NCI-H146 treated with DMSO at 0.1 percent for 48 hours (cell line): ENCODE data around the gene NRBF2.
"Not testable (repeated sequence)": the region's sequence is repeated elsewhere in the genome, so short reads cannot be mapped to it uniquely, and the experiment has no call there.

ENCODE experiments used
- DNase-seq: peaks from one replicate; lab custom pipeline; 2025; ENCODE audit not compliant: unreplicated experiment; lab: John Stamatoyannopoulos, UW

The NRBF2 gene

DNA sequence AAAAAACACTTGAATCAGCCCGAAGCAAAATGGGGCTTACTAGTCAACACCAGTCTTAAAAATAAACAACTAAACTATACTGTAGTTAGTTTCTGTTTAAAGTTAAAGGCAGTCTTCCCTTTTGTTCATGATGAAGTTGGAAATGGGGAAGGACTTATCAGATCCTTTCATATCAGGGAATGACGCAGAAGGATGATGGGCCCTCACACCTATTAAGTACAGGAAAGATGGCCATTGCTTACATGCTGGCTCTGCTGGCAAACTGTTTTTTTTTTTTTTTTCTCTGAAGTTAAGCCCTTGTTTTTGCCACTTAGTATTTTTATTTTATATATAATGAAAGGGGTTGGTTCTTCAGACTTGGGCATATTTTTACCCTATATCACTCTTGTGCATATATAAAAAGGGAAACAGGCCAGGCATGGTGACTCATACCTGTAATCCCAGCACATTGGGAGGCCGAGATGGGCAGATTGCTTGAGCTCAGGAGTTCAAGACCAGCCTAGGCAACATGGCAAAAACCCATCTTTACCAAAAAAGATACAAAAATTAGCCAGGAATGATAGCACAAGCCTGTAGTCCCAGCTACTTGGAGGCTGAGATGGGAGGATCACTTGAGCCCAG lies 16.6 kb upstream of the NRBF2 start:
- no peak for DNase-seq

DNA sequence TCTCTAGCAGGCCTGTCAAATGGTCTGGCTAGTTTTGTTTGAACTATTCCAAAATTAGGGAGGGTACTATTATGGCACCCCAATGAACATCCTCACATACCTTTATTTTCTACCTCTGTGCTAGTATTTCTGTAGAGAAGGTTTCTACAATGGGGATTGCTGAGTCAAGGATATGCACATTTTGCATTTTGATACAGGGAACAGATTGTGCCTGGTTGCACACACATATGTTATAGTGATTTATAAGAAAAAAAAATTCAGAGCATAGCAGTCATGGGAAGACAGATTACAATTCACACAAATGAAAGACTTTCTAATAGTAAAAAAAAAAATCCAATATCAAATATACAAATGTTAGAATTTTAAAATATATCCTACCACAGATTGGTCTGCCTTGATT lies 14.1 kb upstream of the NRBF2 start:
- DNase-seq = no peak

DNA sequence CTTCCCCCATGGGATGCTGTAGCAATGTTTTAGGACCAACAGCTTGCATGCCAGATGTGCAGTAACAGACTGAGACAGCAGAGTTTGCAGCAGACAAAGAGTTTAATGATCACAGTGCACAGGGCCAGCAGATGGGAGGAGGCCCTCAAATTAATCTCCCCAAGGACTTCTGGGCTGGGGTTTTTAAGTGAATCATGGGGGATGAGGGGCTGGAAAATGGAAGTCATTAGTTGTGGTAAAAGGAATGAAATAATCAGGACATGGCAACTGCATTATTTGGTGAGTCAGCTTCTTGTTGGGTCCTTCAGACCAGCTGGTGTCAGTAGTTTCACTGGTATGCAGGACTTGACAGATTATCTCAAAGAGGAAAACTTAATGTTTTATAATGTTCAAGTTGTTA lies 12.6 kb upstream of the NRBF2 start:
- no peak for DNase-seq

DNA sequence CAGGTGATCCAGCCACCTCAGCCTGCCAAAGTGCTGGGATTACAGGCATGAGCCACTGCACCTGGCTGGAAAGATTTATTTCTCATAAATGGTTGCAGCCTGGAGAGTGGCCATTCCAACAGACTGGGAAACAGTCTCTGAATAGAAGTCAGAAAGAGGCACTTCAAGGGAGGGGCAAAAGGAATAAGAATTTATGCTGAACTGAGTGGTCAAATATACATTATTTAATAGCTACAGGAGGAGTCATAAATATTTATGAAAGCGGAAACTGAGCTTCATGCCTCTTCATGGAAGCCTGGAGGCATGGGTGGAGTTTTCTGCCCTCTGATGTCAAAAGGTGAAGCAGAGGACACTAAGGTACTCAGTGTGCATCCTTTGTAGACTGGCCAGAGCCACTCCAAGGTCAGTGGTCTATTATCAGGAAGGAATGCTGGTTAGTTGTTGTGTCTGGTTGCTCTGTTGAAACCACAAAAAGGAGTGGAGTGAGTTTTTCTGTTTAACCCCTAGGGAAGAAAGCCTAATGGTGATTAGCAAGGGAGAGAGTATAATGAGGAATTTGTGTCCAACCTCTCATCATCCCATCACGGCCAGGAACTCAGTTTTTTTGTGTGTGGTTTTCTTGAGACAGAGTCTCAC lies 9.3 kb upstream of the NRBF2 start:
- no peak for DNase-seq

DNA sequence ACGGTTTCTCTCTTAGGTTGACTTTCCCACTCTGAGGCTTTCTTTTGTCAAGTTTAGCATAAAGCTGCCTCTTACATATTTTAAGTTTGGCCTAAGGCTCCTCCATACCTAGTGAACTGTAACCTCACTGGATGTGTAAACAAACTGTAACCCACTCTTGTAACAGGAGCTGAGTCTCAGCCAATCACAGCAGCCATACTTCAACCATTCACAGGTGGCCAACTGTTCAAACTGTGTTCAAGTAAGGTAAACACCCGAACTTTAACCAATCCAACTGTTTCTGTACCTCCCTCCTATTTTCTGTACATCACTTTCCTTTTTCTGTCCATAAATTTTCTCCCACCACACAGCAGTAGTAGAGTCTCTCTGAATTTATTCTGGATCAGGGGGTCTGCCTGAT lies 7.7 kb upstream of the NRBF2 start:
- DNase-seq = no peak

DNA sequence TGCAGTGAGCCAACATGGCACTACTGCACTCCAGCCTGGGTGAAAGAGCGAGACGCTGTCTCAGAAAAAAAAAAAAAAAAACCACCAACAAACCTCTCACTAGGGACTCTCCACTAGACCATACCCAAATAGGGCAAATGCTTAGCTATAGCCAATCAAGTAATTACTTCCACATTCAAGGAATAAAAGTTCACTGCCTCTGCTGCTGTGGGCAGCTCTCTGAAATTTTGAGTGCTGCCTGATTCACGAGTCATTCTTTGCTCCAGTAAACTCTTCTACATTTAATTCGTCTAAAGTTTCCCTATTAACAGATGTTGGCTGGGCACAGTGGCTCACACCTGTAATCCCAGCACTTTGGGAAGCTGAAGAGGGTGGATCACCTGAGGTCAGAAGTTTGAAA lies 4.7 kb upstream of the NRBF2 start:
- no peak for DNase-seq

DNA sequence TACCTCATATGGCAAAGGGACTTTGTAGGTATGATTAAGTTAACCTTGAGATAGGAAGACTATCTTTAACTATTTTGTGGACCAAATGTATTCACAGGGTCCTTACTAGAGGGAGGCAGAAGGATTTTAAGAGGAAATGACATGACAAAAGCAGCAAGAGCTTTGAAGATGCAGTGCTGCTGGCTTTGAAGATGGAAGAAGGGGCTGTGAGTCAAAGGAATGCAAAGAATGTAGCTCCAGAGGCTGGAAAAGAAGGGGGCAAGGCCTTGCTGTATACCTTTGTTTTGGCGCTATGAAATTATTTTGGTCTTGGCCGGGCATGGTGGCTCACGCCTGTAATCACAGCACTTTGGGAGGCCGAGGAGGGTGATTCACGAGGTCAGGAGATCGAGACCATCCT lies 3.2 kb upstream of the NRBF2 start:
- DNase-seq = no peak

DNA sequence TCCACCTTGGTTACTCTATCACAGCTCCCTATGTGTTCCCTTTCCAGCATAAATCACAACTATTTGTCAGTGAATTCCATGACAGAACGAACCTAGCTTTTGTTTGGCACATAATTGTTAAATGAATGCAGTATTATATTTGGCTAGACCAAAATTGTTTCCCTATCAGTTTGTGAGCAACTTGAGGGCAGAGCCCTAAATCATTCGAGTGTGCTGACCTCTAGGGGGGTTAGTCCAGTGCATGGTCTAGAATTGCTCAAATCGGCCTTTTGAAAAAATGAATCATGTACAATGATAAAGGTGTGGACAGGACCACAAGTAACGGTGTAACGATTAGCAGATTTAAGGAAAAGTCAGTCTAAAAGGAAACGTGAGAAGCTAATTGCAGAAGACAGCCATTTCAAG lies 475 bp upstream of the NRBF2 start:
- no peak for DNase-seq

DNA sequence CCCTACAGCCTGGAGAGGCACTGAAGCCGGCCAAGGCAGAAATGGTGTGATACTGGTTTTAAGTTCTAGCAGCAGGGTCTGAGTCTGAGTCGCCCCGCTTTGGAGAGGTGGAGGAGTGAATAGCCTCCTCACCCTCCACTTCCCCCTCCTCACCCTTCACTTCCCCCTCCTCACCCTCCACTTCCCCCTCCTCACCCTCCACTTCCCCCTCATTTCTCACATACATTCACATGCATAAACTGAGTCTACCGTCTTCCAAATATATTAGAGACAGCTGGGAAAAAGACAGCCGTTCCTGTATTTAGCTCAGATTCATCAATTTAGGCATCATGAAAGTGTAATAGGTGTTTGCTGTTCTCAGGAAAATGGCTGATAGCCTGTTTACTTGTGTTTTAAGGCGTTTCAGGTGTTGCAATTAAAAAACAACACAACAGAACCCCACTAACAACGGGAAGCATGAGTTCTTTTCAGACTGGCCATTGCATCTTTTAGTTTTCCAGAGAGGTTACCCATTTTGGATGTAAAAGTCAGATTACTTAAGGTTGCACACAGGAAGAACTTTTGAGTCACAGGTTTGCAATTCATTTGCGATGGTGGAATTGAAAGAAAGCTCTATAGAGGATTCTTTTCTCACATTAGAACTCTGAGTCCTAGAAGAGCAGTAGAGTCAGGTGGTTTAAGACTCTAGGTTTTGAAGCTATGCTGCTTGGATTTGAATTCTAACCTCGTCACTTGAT lies 861 bp downstream of the NRBF2 start:
- DNase-seq = no peak

DNA sequence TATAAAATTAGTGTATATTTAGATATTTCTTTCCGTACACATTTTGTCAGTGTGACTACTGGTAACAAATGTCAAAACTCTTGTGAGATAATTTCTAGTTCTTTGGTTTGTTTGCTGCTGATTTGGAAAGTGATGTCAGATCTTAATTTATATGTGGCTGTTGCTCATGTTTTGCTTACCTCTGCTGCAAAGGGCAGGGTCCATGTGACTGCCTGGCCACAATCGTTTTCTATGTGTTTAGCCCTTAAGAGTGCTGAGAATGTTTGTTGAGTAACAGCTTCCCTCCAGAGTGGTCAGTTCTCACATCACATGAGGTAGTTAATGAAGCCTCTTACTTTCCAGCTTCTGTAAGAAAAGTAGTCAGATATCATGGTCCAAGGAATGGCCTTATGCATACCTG lies 4.2 kb downstream of the NRBF2 start:
- no peak for DNase-seq

DNA sequence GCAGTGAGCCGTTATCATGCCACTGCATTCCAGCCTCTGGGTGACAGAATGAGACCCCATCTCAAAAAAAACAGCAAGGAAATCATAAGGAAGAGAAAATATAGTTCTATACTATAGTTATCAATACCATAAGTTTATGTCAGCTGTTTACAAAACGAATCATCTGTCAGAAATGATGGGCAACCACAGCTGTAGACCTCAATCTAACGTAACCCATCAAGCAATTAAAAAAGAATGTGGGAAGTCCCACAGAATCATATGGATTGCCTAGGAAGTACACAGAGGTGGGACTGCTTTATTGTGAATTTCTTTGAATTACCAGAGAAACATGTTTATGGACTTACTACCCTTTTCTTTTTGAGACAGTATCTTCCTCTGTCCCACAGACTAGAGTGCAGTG lies 6.9 kb downstream of the NRBF2 start:
- DNase-seq = no peak

DNA sequence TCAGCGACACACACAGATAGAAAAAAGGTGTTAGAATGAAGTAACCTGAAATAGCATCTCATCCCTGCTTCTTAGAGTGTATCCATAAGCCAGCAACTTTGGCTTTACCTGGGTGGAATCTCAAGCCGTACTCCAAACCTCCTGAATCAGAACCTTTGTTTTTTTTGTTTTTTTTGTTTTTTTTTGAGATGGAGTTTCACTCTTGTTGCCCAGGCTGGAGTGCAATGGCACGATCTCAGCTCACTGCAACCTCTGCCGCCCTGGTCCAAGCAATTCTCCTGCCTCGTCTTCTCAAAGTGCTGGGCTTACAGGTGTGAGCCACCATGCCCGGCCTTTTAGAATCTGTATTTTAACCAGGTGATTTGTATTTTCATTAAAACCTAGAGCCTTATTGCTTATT lies 9.0 kb downstream of the NRBF2 start:
- DNase-seq = no peak

DNA sequence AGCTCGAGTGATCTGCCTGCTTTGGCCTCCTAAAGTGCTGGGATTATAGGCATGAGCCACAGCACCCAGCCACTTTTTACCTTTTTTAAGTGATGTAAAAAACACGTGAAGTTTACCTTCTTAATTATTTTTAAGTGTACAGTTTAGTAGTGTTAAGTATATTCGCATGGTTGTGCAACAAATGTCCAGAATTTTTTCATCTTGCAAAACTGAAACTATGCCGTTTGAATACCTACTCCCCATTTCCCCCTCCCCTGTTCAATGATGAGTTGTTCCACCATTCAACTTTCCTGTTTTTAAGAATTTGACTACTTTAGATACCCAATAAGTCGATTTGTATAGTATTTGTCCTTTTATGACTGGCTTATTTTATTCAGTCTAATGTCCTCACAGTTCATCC lies 10.9 kb downstream of the NRBF2 start:
- no peak for DNase-seq

DNA sequence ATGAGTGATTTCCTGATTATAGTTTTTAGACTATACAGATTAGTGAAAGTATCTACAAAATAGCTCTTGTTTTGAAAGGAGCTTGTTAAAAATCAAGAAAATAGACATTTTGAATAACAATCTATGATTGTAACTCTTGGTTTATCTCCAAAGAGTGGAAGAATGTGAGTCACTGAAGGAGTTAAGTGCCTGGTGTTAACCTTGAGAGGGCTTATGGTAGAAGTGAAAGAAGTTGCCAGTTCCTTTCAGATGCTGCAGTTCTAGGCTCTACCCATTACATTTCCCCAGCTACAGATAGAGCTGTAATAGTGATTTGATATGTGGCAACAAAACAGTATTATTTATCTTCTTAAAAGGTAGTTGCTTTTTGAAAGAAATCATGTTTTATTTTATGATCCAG lies 12.7 kb downstream of the NRBF2 start:
- no peak for DNase-seq

DNA sequence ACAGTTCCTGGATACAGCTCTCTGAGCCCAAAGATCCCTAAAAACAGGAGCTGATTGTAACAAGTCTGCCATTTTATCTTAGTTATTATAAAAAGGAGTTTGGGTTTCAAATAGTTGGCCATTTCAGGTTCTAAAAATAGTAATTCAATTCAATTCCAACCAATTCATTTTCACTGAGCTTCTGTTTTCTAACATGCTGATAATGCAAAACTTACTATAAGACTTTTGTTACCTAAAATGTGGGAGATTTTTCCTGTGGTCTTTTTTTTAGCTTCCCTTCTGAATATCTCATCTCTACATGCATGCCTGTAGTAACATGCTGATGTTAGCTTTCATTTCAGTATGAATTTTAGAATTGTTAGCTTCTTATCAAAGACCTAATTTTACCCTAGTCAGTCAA lies 13.4 kb downstream of the NRBF2 start:
- DNase-seq = no peak

DNA sequence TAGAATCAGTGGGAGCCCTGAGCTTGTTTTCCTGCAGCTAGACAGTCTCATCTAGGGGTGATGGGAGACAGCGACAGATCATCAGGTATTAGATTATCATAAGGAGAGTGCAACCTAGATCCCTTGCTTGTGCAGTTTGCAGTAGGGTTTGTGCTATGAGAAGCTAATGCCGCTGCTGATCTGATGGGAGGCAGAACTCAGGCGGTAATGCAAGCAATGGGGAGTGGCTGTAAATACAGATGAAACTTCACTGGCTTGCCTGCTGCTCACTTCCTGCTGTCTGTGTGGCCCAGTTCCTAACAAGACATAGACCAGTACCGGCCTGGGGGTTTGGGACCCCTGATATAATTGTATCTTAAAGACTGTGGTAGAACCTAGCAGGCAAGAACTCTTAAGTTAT lies 17.6 kb downstream of the NRBF2 start:
- no peak for DNase-seq

DNA sequence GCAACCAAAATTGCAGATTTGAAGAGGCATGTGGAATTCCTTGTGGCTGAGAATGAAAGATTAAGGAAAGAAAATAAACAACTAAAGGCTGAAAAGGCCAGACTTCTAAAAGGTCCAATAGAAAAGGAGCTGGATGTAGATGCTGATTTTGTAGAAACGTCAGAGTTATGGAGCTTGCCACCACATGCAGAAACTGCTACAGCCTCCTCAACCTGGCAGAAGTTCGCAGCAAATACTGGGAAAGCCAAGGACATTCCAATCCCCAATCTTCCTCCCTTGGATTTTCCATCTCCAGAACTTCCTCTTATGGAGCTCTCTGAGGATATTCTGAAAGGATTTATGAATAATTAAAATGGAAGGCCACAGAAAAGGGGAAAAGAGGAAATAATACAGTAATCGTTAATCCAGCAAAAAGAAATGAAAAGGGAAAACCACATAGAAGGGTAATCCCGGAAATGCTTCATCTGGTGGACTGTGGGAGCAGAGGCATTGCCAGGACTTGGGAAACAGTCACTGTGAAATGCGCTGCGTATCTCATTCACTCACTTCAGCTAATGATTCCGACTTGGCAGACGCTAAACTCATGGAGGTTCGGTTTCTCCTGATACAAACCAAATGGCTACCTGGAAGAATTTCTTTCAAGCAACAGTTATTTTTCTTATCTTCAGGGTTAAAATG lies 20.9 kb downstream of the NRBF2 start:
- not testable (repeated sequence) for DNase-seq

DNA sequence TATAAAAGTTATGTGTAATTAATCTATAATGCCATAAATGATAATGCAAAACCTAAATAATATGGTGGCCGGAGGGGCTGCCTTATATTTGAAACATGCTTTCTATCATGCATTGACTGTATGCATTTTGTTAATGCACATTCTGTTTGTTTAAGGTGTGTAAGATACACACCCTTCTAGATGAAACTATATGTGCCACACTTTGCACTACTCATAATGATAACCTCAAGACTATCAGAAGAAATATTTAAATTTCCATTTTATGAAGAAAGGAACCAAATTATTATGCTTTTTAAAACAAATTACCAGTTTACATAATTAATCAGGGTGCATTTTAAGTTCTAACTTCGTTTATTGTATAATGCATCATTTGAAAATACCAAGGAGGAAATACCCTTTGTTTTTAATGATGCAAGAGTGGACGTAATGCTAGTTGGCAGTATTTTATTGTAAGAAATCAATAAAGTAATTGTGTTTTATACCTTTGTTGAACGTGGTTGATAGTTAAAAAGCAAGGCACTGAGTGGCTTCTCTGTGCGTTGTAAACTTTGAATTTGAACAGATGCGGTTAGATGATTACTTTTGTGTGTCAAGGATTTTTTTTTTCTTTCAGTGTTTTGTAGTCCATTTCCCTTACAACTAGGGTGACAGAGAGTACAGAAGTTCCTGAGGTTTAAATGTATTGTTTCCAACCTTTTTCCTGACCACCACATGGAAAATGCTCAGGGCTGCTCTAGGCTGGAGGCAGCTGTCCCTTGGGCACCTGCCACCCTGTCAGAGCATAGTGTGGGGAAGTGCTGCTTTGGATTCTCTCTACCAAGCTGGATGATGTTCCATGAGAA lies 21.6 kb downstream of the NRBF2 start:
- no peak for DNase-seq

DNA sequence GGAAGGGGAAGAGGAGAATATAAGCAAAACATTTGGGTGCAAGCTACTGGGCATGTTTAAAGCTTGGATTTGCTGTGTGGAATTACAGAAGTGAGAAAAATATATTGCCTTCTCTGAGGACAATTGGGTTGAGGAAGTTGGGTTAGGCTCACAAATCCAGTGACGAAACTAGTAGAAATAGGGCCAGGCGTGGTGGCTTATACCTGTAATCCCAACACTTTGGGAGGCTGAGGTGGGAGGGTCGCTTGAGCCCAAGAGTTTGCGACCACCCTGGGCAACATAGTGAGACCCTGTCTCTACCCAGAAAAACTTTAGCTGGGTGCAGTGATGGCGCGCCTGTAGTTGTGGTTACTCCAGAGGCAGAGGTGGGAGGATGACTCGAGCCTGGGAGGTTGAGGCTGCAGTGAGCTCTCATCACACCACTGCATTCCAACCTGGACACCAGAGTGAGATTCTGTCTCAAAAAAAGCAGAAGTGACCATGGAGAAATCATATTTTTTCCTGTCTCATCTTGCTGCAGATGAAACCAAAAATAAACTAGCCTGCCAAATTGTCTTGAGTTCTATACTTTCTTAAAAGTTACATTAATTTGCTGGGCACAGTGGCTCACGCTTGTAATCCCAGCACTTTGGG lies 22.4 kb downstream of the NRBF2 start:
- no peak for DNase-seq

DNA sequence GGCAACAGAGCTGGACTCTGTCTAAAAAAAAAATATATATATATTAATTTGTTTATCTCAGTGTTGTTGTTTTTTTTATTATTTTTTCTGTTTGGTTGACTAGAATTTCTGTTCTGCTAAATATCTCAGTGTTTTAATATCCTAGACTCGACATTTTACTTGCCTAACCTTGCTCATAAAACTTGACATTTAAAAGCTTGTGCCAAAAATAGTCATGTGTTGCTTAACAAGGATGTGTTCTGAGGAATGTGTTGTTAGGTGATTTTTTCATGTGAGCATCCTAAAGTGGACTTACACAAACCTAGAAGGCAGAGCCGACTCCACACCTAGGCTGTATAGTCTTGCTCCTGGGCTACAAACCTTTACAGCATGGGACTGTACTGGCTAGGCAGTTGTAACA lies 23.1 kb downstream of the NRBF2 start:
- no peak for DNase-seq
